ENCODE measurements around the gene LYL1. TPM values are rescaled to one million over a fixed set of nuclear protein-coding genes. Genes with fewer than 3 reads are reported as not detected.

LYL1 gene
- total RNA-seq, 2 donors from 2014 or later, result 4.6 to 13.3 TPM

DNA sequence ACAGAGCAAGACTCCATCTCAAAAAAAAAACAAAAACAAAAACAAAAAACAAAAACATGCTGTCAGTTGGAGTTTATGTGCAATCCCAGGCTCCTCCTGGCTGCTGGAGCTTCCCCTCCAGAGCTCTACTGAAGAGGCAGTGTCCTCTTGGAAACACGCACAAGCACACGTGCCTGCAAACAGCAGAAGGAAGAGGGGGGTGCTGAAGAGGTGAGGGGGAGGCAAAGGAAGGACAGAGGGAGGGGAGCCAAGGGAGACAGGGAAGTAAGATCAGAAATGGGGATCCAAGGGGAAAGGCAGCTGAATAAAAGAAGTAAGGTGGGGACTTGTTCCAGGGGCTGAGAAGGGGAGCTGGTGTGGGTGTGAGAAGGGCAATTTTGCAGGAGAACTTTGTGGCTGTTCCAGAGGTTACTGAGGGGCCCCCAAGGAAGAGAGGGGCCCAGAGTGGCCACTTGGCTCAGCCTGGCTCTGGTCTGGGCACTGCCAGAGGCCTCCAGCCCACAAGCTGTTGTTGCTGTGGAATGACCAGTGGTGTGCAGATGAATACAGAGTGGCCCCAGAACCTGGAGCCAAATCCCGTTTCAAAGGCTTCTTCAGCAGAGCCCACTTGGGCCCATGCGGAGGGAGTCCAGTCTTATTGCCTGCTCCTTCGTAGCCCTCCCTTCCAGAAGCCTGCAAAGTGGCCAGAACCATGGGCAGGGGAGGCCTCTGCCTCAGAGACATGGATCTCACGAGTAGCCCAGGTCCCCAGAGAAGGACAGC is 34.4 kb downstream of the LYL1 start:
- 30% methylated on average over 4 of the region's 6 CpGs for WGBS
- peak overlapping the region; percentile 44 to 56 for H3K27ac ChIP-seq
- H3K36me3 ChIP-seq, result peaks cover 0 to 3% of the 10 kb centered on the region in 2 donors
- H3K27me3 ChIP-seq (replicated peaks; ENCODE audit: insufficient read depth), result no peaks in the 10 kb centered on the region
- peaks cover 27% of the 10 kb centered on the region for H3K4me1 ChIP-seq (replicated peaks)
- DNase-seq (ENCODE audit: low spot score), result no peak
- H3K4me3 ChIP-seq, result no peak overlapping the region
- no peaks in the 10 kb centered on the region for H3K9me3 ChIP-seq
- intact Hi-C loops (cut with DNase I), result no loop called here
- no peak for TF ChIP-seq CTCF (IDR thresholded peaks at IDR 0.05)
- TF ChIP-seq POLR2A (IDR thresholded peaks at IDR 0.05), result no peak
- TF ChIP-seq POLR2AphosphoS5 (IDR thresholded peaks at IDR 0.05), result no peak

DNA sequence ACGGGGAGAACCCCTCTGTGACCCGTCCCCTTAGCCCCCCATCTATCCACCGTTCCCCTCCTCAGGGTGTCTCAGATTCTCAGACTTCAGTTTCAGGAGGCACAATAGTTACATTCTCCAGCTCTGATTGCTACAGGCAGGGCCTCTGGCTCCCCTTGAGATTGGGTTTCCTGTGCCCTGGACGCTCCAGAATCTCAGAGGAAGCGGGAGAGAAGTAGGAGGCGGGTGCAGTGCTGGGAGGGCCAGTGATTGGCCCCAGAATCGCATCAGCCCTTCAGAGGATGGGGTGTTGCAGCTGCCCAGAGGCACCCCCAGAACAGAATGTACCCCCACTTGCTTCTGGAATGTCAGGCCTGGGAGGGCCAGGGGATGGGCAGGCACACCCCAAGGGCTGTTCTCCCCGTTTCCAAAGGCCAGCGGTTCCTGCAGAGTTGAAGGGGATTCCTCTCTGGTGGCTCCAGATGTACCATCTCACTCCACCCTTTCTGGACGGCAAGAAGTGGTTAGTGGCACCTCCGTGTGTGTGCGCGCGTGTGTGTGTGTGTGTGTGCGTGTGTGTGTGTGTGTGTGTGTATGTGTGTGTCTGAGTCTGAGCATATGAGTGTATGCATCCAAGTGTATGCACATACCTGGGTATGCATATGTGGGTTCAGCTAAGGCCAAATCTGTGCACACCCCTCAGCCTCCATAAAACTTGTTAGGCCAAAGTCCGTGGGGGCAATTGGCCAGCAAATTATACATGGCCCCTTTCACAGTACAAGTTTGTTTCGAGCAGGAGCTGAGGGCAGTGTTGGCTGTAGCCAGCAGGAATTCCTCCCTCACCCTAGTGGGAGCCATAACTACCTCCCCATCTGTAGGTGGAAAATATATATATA is 35.5 kb downstream of the LYL1 start:
- H3K27ac ChIP-seq, result peak overlapping the region; percentile 31 to 95
- DNase-seq (ENCODE audit: low spot score), result no peak
- H3K9me3 ChIP-seq, result no peaks in the 10 kb centered on the region
- no peak for TF ChIP-seq CTCF (IDR thresholded peaks at IDR 0.05)
- no peak for TF ChIP-seq POLR2A (IDR thresholded peaks at IDR 0.05)
- no peak for TF ChIP-seq POLR2AphosphoS5 (IDR thresholded peaks at IDR 0.05)
- H3K27me3 ChIP-seq (replicated peaks; ENCODE audit: insufficient read depth), result no peaks in the 10 kb centered on the region
- peaks cover 36% of the 10 kb centered on the region for H3K4me1 ChIP-seq (replicated peaks)
- WGBS, result 53% methylated on average over 17 of the region's 17 CpGs
- intact Hi-C loops (cut with DNase I), result no loop called here
- H3K4me3 ChIP-seq, result no peak overlapping the region
- H3K36me3 ChIP-seq, result no peaks in the 10 kb centered on the region

DNA sequence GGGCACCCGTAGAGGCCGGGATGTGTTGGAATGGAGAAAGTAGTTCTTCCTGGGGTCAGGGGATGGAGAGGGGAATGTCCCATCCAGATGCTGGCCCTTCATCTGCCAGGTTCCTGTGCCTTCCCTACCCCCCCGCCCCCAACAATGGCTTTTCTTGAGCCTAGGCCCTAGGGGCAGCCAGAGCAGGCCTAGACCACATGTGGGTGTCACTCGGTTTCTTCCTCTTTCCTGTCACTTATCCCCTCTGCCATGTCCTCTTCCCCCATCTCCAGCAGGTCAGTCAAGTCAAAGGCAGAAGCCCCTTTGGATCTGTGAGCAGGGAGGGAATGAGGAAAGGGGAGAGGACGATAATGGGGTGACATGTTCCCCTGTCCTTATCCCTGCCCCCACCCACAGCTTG is 36.4 kb downstream of the LYL1 start:
- Histone ChIP-seq H3K4me3 (no peak overlapping the region), H3K9me3 (no peaks in the 10 kb centered on the region), H3K36me3 (no peaks in the 10 kb centered on the region), H3K27ac (peak overlapping the region; percentile 42 to 95), H3K27me3 (replicated peaks; ENCODE audit: insufficient read depth) (no peaks in the 10 kb centered on the region), H3K4me1 (replicated peaks) (peaks cover 43% of the 10 kb centered on the region)
- 64% methylated on average over 5 of the region's 5 CpGs for WGBS
- no peak for DNase-seq (ENCODE audit: low spot score)
- no peak for TF ChIP-seq POLR2AphosphoS5 (IDR thresholded peaks at IDR 0.05)
- no peak for TF ChIP-seq CTCF (IDR thresholded peaks at IDR 0.05)
- TF ChIP-seq POLR2A (IDR thresholded peaks at IDR 0.05), result no peak
- intact Hi-C loops (cut with DNase I), result no loop called here

DNA sequence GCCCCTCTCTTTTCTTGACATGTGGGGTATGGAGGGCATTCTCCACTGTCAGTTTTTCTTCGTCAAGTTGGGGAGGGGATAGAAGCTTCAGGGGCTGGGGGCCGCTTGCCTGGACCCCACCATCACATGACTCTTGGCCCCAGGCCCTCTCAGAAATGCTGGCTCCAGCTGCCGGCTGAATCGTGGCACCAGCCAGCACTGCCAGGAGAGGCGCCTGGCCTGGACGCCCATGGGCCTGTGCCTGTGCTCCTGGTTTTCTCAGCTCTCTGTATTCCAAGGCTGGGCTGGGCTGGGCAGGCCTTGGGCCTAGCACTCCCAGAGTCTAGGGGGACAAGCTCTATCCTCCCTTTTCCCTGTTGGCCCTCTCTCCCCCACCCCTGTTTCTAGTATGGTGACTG is 38.6 kb downstream of the LYL1 start:
- WGBS, result 32% methylated on average over 6 of the region's 6 CpGs
- no peak for TF ChIP-seq POLR2A (IDR thresholded peaks at IDR 0.05)
- TF ChIP-seq CTCF (IDR thresholded peaks at IDR 0.05), result no peak
- TF ChIP-seq POLR2AphosphoS5 (IDR thresholded peaks at IDR 0.05), result no peak
- intact Hi-C loops (cut with DNase I), result no loop called here
- Histone ChIP-seq H3K4me1 (replicated peaks) (peaks cover 58% of the 10 kb centered on the region), H3K27ac (peak overlapping the region; percentile 61 to 95), H3K4me3 (no peak overlapping the region), H3K9me3 (no peaks in the 10 kb centered on the region), H3K27me3 (replicated peaks; ENCODE audit: insufficient read depth) (no peaks in the 10 kb centered on the region), H3K36me3 (no peaks in the 10 kb centered on the region)
- DNase-seq (ENCODE audit: low spot score), result no peak
